Measurements from ENCODE around the gene DOCK4. TPM values are rescaled to one million over a fixed set of nuclear protein-coding genes. Genes with fewer than 3 reads are reported as not detected.

DOCK4 gene
- total and polyA plus RNA-seq, 4 donors, result 7.2 to 48.9 (median 12.8) TPM

DNA sequence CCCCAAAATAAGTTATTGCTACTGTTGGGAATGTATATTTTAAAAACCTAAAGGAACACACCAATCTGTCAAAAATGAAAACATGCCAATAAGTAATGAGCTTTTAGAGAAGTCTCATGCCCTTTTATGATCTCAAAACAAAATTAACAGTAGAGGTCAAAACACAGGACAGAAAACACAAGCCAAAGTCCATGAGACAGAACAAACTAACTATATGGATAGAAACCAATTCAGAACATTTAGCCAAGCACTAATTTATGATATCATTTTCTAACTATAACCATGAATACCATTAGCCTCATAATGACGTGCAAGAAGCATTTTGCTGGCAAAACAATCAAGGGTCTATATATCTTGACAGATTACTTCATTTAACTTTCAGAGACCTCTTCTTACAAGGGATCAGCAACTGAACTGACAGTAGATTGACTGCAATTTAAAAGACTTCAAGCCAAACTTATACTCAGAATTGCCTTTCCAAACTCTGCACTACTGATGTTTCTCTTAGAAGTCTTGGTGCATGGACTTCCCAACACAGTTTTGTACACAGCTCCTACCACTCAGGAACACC lies 200.9 kb downstream of the DOCK4 start:
- no peaks in the 10 kb centered on the region for H3K9me3 ChIP-seq (ENCODE audit: control insufficient read depth in 4 of 4, low read length in 3 of 4)
- H3K4me1 ChIP-seq (ENCODE audit: control insufficient read depth in 4 of 4, insufficient read depth in 4 of 4, low read length in 3 of 4), result peaks cover 3 to 19% (median 11%) of the 10 kb centered on the region in 4 donors
- no peak for DNase-seq (ENCODE audit: low spot score)
- peak overlapping the region in 1 of 2 donors; percentile 11 for H3K27ac ChIP-seq (ENCODE audit: low read depth in 1 of 2, low read length in 2 of 2)
- peak; percentile 8 for TF ChIP-seq SP1 (IDR thresholded peaks at IDR 0.05)
- TF ChIP-seq RXRA (IDR thresholded peaks at IDR 0.05), result peak in 1 of 2 donors; percentile 33
- TF ChIP-seq, protein P1, sequence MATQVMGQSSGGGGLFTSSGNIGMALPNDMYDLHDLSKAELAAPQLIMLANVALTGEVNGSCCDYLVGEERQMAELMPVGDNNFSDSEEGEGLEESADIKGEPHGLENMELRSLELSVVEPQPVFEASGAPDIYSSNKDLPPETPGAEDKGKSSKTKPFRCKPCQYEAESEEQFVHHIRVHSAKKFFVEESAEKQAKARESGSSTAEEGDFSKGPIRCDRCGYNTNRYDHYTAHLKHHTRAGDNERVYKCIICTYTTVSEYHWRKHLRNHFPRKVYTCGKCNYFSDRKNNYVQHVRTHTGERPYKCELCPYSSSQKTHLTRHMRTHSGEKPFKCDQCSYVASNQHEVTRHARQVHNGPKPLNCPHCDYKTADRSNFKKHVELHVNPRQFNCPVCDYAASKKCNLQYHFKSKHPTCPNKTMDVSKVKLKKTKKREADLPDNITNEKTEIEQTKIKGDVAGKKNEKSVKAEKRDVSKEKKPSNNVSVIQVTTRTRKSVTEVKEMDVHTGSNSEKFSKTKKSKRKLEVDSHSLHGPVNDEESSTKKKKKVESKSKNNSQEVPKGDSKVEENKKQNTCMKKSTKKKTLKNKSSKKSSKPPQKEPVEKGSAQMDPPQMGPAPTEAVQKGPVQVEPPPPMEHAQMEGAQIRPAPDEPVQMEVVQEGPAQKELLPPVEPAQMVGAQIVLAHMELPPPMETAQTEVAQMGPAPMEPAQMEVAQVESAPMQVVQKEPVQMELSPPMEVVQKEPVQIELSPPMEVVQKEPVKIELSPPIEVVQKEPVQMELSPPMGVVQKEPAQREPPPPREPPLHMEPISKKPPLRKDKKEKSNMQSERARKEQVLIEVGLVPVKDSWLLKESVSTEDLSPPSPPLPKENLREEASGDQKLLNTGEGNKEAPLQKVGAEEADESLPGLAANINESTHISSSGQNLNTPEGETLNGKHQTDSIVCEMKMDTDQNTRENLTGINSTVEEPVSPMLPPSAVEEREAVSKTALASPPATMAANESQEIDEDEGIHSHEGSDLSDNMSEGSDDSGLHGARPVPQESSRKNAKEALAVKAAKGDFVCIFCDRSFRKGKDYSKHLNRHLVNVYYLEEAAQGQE (IDR thresholded peaks at IDR 0.05), result no peak
- TF ChIP-seq HNF4A (conservative IDR thresholded peaks at IDR 0.05), result peak; percentile 59 to 76
- TF ChIP-seq TAF1 (conservative IDR thresholded peaks at IDR 0.05), result no peak
- H3K4me3 ChIP-seq (ENCODE audit: low read depth in 1 of 3, low read length in 3 of 3), result no peak overlapping the region
- H3K36me3 ChIP-seq (ENCODE audit: control insufficient read depth in 4 of 4, insufficient read depth in 3 of 4, low read depth in 1 of 4, low read length in 3 of 4), result no peaks in the 10 kb centered on the region
- no peak overlapping the region for H3K9ac ChIP-seq (ENCODE audit: low read depth in 1 of 2, low read length in 2 of 2)
- H3K27me3 ChIP-seq (ENCODE audit: control insufficient read depth in 4 of 4, insufficient read depth in 4 of 4, low read length in 3 of 4), result no peaks in the 10 kb centered on the region
- 22% methylated on average over 1 of the region's 1 CpG for WGBS

DNA sequence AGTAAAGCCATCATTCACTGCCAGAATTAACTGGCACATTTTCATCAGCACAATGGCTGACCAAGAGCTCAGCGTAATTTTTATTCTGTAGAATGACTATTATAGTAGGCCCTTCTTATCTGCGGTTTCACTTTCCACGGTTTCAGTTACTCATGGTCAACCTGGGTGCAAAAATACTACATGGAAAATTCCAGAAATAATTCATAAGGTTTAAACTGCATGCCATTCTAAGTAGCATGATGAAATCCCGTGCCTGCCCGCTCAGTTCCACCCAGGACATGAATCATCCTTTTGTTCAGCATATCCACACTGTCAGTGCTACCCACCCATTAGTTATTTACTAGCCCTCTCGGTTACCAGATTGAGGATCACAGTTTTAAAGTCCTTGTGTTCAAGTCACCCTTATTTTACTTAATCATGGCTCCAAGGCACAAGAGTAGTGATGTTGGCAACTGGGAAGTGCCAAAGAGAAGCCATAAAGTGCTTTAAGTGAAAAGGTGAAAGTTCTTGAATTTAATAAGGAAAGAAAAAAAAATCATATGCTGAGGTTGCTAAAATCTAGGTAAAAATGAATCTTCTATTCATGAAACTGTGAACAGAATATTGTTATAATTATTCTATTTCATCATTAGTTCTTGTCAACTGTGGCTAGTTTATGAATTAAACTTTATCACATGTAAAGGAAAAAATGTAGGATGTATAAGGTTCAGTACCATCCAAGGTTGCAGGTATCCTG lies 204.9 kb downstream of the DOCK4 start:
- TF ChIP-seq GABPA (IDR thresholded peaks at IDR 0.05 in 1 of 2, conservative IDR thresholded peaks at IDR 0.05 in 1 of 2) (no peak), HNF4G (IDR thresholded peaks at IDR 0.05) (no peak)
- TF ChIP-seq, protein P1 (IDR thresholded peaks at IDR 0.05), result no peak
- DNase-seq (ENCODE audit: low spot score), result no peak
- H3K36me3 ChIP-seq (ENCODE audit: control insufficient read depth in 4 of 4, insufficient read depth in 3 of 4, low read depth in 1 of 4, low read length in 3 of 4), result peaks cover 0 to 5% (median 0%) of the 10 kb centered on the region in 4 donors

DNA sequence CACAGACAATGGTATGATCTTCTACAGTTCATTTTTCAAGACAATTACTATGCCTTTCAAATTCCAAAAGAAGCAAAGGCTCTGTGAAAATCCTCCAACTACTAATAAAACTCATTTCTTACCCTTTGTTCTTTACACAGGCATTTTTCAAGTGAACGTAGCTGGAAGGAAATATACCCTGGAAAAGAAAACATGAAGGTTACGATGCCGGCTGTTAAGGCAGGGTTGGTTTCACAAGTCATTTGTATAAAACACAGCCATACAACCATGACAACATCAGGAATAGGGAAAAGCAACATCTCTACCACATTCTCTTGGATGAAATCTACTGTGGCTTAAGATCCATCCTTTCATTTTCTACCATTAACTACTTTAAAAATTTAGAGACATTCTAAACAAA lies 207.9 kb downstream of the DOCK4 start:
- WGBS, result 91% methylated on average over 3 of the region's 3 CpGs
- Histone ChIP-seq H3K27ac (ENCODE audit: low read depth in 1 of 2, low read length in 2 of 2) (no peak overlapping the region), H3K4me1 (ENCODE audit: control insufficient read depth in 4 of 4, insufficient read depth in 4 of 4, low read length in 3 of 4) (no peaks in the 10 kb centered on the region), H3K9ac (ENCODE audit: low read depth in 1 of 2, low read length in 2 of 2) (no peak overlapping the region), H3K36me3 (ENCODE audit: control insufficient read depth in 4 of 4, insufficient read depth in 3 of 4, low read depth in 1 of 4, low read length in 3 of 4) (peaks cover 0 to 5% (median 0%) of the 10 kb centered on the region in 4 donors), H3K4me3 (ENCODE audit: low read depth in 1 of 3, low read length in 3 of 3) (no peak overlapping the region), H3K27me3 (ENCODE audit: control insufficient read depth in 4 of 4, insufficient read depth in 4 of 4, low read length in 3 of 4) (no peaks in the 10 kb centered on the region), H3K9me3 (ENCODE audit: control insufficient read depth in 4 of 4, low read length in 3 of 4) (no peaks in the 10 kb centered on the region)
- no peak for DNase-seq (ENCODE audit: low spot score)
- no peak for TF ChIP-seq JUND (IDR thresholded peaks at IDR 0.05)
- TF ChIP-seq, protein P2, sequence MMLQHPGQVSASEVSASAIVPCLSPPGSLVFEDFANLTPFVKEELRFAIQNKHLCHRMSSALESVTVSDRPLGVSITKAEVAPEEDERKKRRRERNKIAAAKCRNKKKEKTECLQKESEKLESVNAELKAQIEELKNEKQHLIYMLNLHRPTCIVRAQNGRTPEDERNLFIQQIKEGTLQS (IDR thresholded peaks at IDR 0.05), result no peak
- TF ChIP-seq YY1 (IDR thresholded peaks at IDR 0.05), result no peak
- TF ChIP-seq, protein P3, sequence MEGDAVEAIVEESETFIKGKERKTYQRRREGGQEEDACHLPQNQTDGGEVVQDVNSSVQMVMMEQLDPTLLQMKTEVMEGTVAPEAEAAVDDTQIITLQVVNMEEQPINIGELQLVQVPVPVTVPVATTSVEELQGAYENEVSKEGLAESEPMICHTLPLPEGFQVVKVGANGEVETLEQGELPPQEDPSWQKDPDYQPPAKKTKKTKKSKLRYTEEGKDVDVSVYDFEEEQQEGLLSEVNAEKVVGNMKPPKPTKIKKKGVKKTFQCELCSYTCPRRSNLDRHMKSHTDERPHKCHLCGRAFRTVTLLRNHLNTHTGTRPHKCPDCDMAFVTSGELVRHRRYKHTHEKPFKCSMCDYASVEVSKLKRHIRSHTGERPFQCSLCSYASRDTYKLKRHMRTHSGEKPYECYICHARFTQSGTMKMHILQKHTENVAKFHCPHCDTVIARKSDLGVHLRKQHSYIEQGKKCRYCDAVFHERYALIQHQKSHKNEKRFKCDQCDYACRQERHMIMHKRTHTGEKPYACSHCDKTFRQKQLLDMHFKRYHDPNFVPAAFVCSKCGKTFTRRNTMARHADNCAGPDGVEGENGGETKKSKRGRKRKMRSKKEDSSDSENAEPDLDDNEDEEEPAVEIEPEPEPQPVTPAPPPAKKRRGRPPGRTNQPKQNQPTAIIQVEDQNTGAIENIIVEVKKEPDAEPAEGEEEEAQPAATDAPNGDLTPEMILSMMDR (IDR thresholded peaks at IDR 0.05; ENCODE audit: low read depth, low read length, missing input control), result no peak
- no peak for TF ChIP-seq HNF4G (IDR thresholded peaks at IDR 0.05)
- TF ChIP-seq HNF4A (conservative IDR thresholded peaks at IDR 0.05), result no peak
- TF ChIP-seq TAF1 (conservative IDR thresholded peaks at IDR 0.05), result no peak
- TF ChIP-seq FOXA2 (IDR thresholded peaks at IDR 0.05), result no peak
- no peak for TF ChIP-seq RXRA (IDR thresholded peaks at IDR 0.05)
- no peak for TF ChIP-seq NR2F2 (IDR thresholded peaks at IDR 0.05)
- TF ChIP-seq, protein P4, sequence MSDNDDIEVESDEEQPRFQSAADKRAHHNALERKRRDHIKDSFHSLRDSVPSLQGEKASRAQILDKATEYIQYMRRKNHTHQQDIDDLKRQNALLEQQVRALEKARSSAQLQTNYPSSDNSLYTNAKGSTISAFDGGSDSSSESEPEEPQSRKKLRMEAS (IDR thresholded peaks at IDR 0.05), result no peak
- TF ChIP-seq FOXA1 (IDR thresholded peaks at IDR 0.05), result no peak

More for the DNA sequence above, 204.9 kb downstream of the DOCK4 start:
- no peaks in the 10 kb centered on the region for H3K9me3 ChIP-seq (ENCODE audit: control insufficient read depth in 4 of 4, low read length in 3 of 4)
- H3K27ac ChIP-seq (ENCODE audit: low read depth in 1 of 2, low read length in 2 of 2), result no peak overlapping the region
- peaks cover 3 to 16% (median 11%) of the 10 kb centered on the region in 4 donors for H3K4me1 ChIP-seq (ENCODE audit: control insufficient read depth in 4 of 4, insufficient read depth in 4 of 4, low read length in 3 of 4)
- no peak overlapping the region for H3K9ac ChIP-seq (ENCODE audit: low read depth in 1 of 2, low read length in 2 of 2)
- H3K4me3 ChIP-seq (ENCODE audit: low read depth in 1 of 3, low read length in 3 of 3), result no peak overlapping the region
- no peaks in the 10 kb centered on the region for H3K27me3 ChIP-seq (ENCODE audit: control insufficient read depth in 4 of 4, insufficient read depth in 4 of 4, low read length in 3 of 4)
- 92% methylated on average over 6 of the region's 6 CpGs for WGBS

Data from liver (tissue), 9 donors.